HT1080 (cell line): ENCODE data around the gene MAGOH. TPM values are rescaled to one million over a fixed set of nuclear protein-coding genes. Genes with fewer than 3 reads are reported as not detected.

Source experiments
- DNase-seq: peaks from one replicate; pipeline ENCODE4 v3.0.0-alpha.2; 2015; ENCODE audit warnings: low read depth
- total RNA-seq: library from RNA; depleted of rRNA; stranded (reverse); fragments of >200 nt; shearing (Covaris generic); gene quantifications from 2 replicates; pipeline ENCODE4 v1.2.3, GENCODE V29; 2014

Gene MAGOH
- total RNA-seq, 1 experiment from 2014 or later, result 129 TPM

- no peak for DNase-seq
Measured at GRCh38 chr1:53271446-53272090, 33.2 kb upstream of the MAGOH start.

- no peak for DNase-seq
Measured at GRCh38 chr1:53270873-53271272, 32.6 kb upstream of the MAGOH start.

- no peak for DNase-seq
Measured at GRCh38 chr1:53270107-53270506, 31.8 kb upstream of the MAGOH start.

- DNase-seq, result no peak
Measured at GRCh38 chr1:53267761-53268160, 29.4 kb upstream of the MAGOH start.

- no peak for DNase-seq
Measured at GRCh38 chr1:53266038-53266437, 27.7 kb upstream of the MAGOH start.

GRCh38 chr1:53265581-53265980 is 27.3 kb upstream of the MAGOH start:
- no peak for DNase-seq

GRCh38 chr1:53264048-53264447 is 25.7 kb upstream of the MAGOH start:
- DNase-seq, result no peak

- no peak for DNase-seq
Measured at GRCh38 chr1:53262000-53262399, 23.7 kb upstream of the MAGOH start.

GRCh38 chr1:53260631-53261247 is 22.4 kb upstream of the MAGOH start:
- no peak for DNase-seq

- DNase-seq, result no peak
Measured at GRCh38 chr1:53259932-53260331, 21.6 kb upstream of the MAGOH start.

GRCh38 chr1:53258216-53258615 is 19.9 kb upstream of the MAGOH start:
- DNase-seq, result no peak

GRCh38 chr1:53257454-53258081 is 19.2 kb upstream of the MAGOH start:
- DNase-seq, result no peak

- DNase-seq, result no peak
Measured at GRCh38 chr1:53256511-53257453, 18.5 kb upstream of the MAGOH start.

GRCh38 chr1:53255031-53255430 is 16.7 kb upstream of the MAGOH start:
- no peak for DNase-seq

- no peak for DNase-seq
Measured at GRCh38 chr1:53254011-53254640, 15.8 kb upstream of the MAGOH start.

GRCh38 chr1:53250325-53250724 is 12.0 kb upstream of the MAGOH start:
- no peak for DNase-seq

GRCh38 chr1:53249706-53250105 is 11.4 kb upstream of the MAGOH start:
- DNase-seq, result no peak

- no peak for DNase-seq
Measured at GRCh38 chr1:53246261-53247134, 8.2 kb upstream of the MAGOH start.

- DNase-seq, result no peak
Measured at GRCh38 chr1:53244141-53244540, 5.8 kb upstream of the MAGOH start.

GRCh38 chr1:53242381-53242780 is 4.1 kb upstream of the MAGOH start:
- no peak for DNase-seq
